Osteoblast (primary cell): ENCODE data around the gene STK17A. TPM values are rescaled to one million over a fixed set of nuclear protein-coding genes. Genes with fewer than 3 reads are reported as not detected.

Experiments used
- DNase-seq: peaks from one replicate; pipeline ENCODE4 v3.0.0; 2011; ENCODE audit warnings: low spot score, mixed read lengths; ENCODE audit not compliant: insufficient read length; ENCODE audit errors: missing footprints
- H2AFZ ChIP-seq: 2 replicates; pipeline ENCODE4 v1.6.0; 2011; ENCODE audit warnings: mild to moderate bottlenecking, low read length
- H3K27ac ChIP-seq: 2 replicates; pipeline ENCODE4 v1.5.1; 2011; ENCODE audit warnings: mild to moderate bottlenecking, low read depth, low read length, moderate library complexity
- H3K27me3 ChIP-seq: 2 replicates; pipeline ENCODE4 v1.6.0; 2012; ENCODE audit warnings: mild to moderate bottlenecking, control low read depth, inconsistent platforms, low read length, moderate library complexity; ENCODE audit not compliant: insufficient read depth
- H3K36me3 ChIP-seq: 2 replicates; pipeline ENCODE4 v1.5.1; 2011; ENCODE audit warnings: mild to moderate bottlenecking, low read length, control low read depth, moderate library complexity; ENCODE audit not compliant: insufficient read depth
- H3K4me1 ChIP-seq: 2 replicates; pipeline ENCODE4 v1.5.1; 2011; ENCODE audit warnings: mild to moderate bottlenecking, low read length, control low read depth, moderate library complexity; ENCODE audit not compliant: insufficient read depth
- H3K4me2 ChIP-seq: 2 replicates; pipeline ENCODE4 v1.6.0; 2011; ENCODE audit warnings: mild to moderate bottlenecking, low read length; ENCODE audit not compliant: insufficient read depth
- H3K4me3 ChIP-seq: fragments of 200-600 bp; sonication (generic); 3 replicates; pipeline ENCODE4 v1.5.1; 2012; ENCODE audit warnings: mild to moderate bottlenecking, low read length, inconsistent platforms; ENCODE audit not compliant: insufficient read depth
- H3K79me2 ChIP-seq: 2 replicates; pipeline ENCODE4 v1.6.0; 2012; ENCODE audit warnings: mild to moderate bottlenecking, low read length, control low read depth, inconsistent platforms; ENCODE audit not compliant: insufficient read depth
- H3K9me3 ChIP-seq: 2 replicates; pipeline ENCODE4 v1.5.1; 2011; ENCODE audit warnings: low read depth, low read length, control low read depth
- H4K20me1 ChIP-seq: 2 replicates; pipeline ENCODE4 v1.6.0; 2012; ENCODE audit warnings: mild to moderate bottlenecking, low read length, control low read depth; ENCODE audit not compliant: insufficient read depth
- CTCF ChIP-seq: IDR thresholded peaks from 2 replicates; pipeline ENCODE4 v1.5.1; 2011; ENCODE audit warnings: mild to moderate bottlenecking, low read depth, low read length, moderate library complexity; ENCODE audit errors: extremely low read depth
- total RNA-seq: library from RNA; depleted of rRNA; stranded (reverse); fragments of >200 nt; gene quantifications from 2 replicates; pipeline ENCODE4 v1.2.3, GENCODE V29; 2012

The STK17A gene
- total RNA-seq, 1 donor, result 109 TPM

GRCh38 chr7:43552122-43552521 is 30.8 kb upstream of the STK17A start:
- no peak for DNase-seq
- no peaks in the 10 kb centered on the region for H4K20me1 ChIP-seq
- TF ChIP-seq CTCF, result no peak

GRCh38 chr7:43553999-43554398 is 28.9 kb upstream of the STK17A start:
- peaks cover 11% of the 10 kb centered on the region for H3K27me3 ChIP-seq
- DNase-seq, result peak; percentile 64
- TF ChIP-seq CTCF, result no peak

More at GRCh38 chr7:43552122-43552521, 30.8 kb upstream of the STK17A start:
- Histone ChIP-seq H3K27ac (no peak overlapping the region), H2AFZ (no peak overlapping the region), H3K9me3 (no peaks in the 10 kb centered on the region), H3K4me1 (no peaks in the 10 kb centered on the region), H3K79me2 (no peaks in the 10 kb centered on the region), H3K27me3 (peaks cover 11% of the 10 kb centered on the region), H3K36me3 (no peaks in the 10 kb centered on the region), H3K4me3 (no peak overlapping the region), H3K4me2 (no peak overlapping the region)

GRCh38 chr7:43554423-43554822 is 28.5 kb upstream of the STK17A start:
- Histone ChIP-seq H3K9me3 (no peaks in the 10 kb centered on the region), H3K79me2 (no peaks in the 10 kb centered on the region), H3K36me3 (no peaks in the 10 kb centered on the region), H4K20me1 (no peaks in the 10 kb centered on the region), H3K27me3 (peaks cover 11% of the 10 kb centered on the region), H3K4me1 (no peaks in the 10 kb centered on the region), H3K4me3 (no peak overlapping the region), H3K4me2 (no peak overlapping the region), H2AFZ (no peak overlapping the region), H3K27ac (no peak overlapping the region)
- no peak for TF ChIP-seq CTCF
- DNase-seq, result no peak

More at GRCh38 chr7:43553999-43554398, 28.9 kb upstream of the STK17A start:
- Histone ChIP-seq H3K4me1 (no peaks in the 10 kb centered on the region), H3K4me3 (no peak overlapping the region), H3K79me2 (no peaks in the 10 kb centered on the region), H3K9me3 (no peaks in the 10 kb centered on the region), H3K27ac (no peak overlapping the region), H3K36me3 (no peaks in the 10 kb centered on the region), H3K4me2 (no peak overlapping the region), H4K20me1 (no peaks in the 10 kb centered on the region), H2AFZ (no peak overlapping the region)

- no peak for TF ChIP-seq CTCF
- Histone ChIP-seq H3K9me3 (no peaks in the 10 kb centered on the region), H3K4me3 (no peak overlapping the region), H3K27ac (no peak overlapping the region), H3K79me2 (no peaks in the 10 kb centered on the region), H3K4me2 (no peak overlapping the region), H3K36me3 (no peaks in the 10 kb centered on the region), H2AFZ (no peak overlapping the region), H4K20me1 (no peaks in the 10 kb centered on the region), H3K27me3 (peaks cover 6% of the 10 kb centered on the region), H3K4me1 (no peaks in the 10 kb centered on the region)
- no peak for DNase-seq
Measured at GRCh38 chr7:43557831-43558495, 24.9 kb upstream of the STK17A start.
